ENCODE measurements around the gene ZNF25.

GRCh38 chr10:37960591-37961137, 15.8 kb downstream of the ZNF25 start:
- no peak for TF ChIP-seq SP1 (CRISPR knock-in tag; IDR thresholded peaks at IDR 0.05)
- TF ChIP-seq NEUROD1 (IDR thresholded peaks at IDR 0.05; ENCODE audit: borderline replicate concordance, low read depth, low read length, partially characterized antibody) = no peak

Data from K562 (cell line).